ENCODE measurements around the gene ARMC9. TPM values are rescaled to one million over a fixed set of nuclear protein-coding genes. Genes with fewer than 3 reads are reported as not detected.
"Not testable (repeated sequence)": the region's sequence is repeated elsewhere in the genome, so short reads cannot be mapped to it uniquely, and the experiment has no call there.

ARMC9 gene
- total RNA-seq, 4 donors from 2014 or later, result 2.2 to 6.9 (median 5.3) TPM

DNA sequence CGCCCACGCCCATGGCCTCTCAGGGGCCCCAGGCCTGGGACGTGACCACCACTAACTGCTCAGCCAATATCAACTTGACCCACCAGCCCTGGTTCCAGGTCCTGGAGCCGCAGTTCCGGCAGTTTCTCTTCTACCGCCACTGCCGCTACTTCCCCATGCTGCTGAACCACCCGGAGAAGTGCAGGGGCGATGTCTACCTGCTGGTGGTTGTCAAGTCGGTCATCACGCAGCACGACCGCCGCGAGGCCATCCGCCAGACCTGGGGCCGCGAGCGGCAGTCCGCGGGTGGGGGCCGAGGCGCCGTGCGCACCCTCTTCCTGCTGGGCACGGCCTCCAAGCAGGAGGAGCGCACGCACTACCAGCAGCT lies 199.5 kb downstream of the ARMC9 start:
- WGBS, 2 donors, result 96 to 98% methylated on average over 13 to 28 of the region's 28 CpGs
- intact Hi-C loops (cut with DNase I; ENCODE audit: low total_unique reads), result no loop called here
- DNase-seq (ENCODE audit: low spot score in 2 of 2), result no peak
- TF ChIP-seq CTCF (IDR thresholded peaks at IDR 0.05) (no peak), POLR2A (IDR thresholded peaks at IDR 0.05) (no peak)
- no peak overlapping the region for H3K4me3 ChIP-seq (ENCODE audit: low read depth, poor library complexity, severe bottlenecking)

DNA sequence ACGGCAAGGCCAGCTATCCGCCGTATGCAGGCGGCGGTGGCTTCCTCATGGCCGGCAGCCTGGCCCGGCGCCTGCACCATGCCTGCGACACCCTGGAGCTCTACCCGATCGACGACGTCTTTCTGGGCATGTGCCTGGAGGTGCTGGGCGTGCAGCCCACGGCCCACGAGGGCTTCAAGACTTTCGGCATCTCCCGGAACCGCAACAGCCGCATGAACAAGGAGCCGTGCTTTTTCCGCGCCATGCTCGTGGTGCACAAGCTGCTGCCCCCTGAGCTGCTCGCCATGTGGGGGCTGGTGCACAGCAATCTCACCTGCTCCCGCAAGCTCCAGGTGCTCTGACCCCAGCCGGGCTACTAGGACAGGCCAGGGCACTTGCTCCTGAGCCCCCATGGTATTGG lies 200.2 kb downstream of the ARMC9 start:
- DNase-seq (ENCODE audit: low spot score in 2 of 2), result no peak
- intact Hi-C loops (cut with DNase I; ENCODE audit: low total_unique reads), result no loop called here

GRCh38 chr2:231399046-231399852 lies 200.8 kb downstream of the ARMC9 start:
- intact Hi-C loops (cut with DNase I; ENCODE audit: low total_unique reads), result no loop called here
- TF ChIP-seq POLR2A (IDR thresholded peaks at IDR 0.05) (no peak), CTCF (IDR thresholded peaks at IDR 0.05) (no peak)
- 89 to 91% methylated on average over 13 to 22 of the region's 23 CpGs for WGBS, 2 donors
- H3K4me3 ChIP-seq (ENCODE audit: low read depth, poor library complexity, severe bottlenecking), result no peak overlapping the region
- no peak for DNase-seq (ENCODE audit: low spot score in 2 of 2)

More for the DNA sequence above, 200.2 kb downstream of the ARMC9 start:
- TF ChIP-seq CTCF (IDR thresholded peaks at IDR 0.05), result no peak
- no peak for TF ChIP-seq POLR2A (IDR thresholded peaks at IDR 0.05)
- H3K4me3 ChIP-seq (ENCODE audit: low read depth, poor library complexity, severe bottlenecking), result no peak overlapping the region
- WGBS, 2 donors, result 92 to 94% methylated on average over 15 to 23 of the region's 27 CpGs

DNA sequence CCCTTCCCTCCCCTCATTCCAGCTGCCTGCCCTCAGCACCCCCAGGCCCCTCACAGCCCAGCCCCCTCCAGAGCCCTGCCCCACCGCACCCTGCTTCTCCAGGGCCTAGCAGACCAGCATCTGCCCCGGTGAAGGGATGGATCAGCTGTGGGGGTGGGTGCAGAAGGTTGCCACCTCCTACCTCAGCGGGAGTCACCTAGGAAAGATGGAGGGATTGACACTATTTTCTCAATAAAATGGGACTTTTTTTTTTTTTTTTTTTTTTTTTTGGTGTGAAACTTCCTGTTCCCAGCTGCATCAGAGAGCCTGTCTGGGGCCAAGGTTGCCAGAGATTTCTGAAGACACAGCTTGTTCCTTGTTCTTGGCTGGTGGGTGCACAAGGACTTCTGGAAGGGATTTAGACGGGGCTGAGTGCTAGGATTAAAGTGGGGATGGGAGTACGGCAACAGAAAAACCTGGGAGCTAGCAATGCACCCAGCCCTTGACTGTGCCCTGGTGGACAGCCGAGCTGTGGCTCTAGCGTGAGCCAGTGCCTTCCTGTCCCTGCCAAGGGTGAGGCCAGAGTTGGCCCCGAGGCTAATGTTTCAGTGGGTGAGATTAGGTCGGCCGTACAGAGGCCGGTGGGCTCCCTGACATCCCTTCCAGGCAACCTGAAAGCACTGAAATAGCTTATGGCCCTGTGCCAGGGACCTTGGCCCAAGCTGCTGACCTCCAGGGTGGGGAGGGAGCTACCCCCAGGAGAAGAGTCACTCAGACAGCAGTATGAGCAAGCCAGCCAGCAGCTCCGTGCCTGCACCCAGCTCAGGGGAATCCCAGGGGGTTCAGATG lies 201.6 kb downstream of the ARMC9 start:
- TF ChIP-seq POLR2A (IDR thresholded peaks at IDR 0.05) (no peak), CTCF (IDR thresholded peaks at IDR 0.05) (no peak)
- no peak overlapping the region for H3K4me3 ChIP-seq (ENCODE audit: low read depth, poor library complexity, severe bottlenecking)
- WGBS, 2 donors, result 42 to 49% methylated on average over 11 to 12 of the region's 12 CpGs
- no peak for DNase-seq (ENCODE audit: low spot score in 2 of 2)
- intact Hi-C loops (cut with DNase I; ENCODE audit: low total_unique reads), result no loop called here

- H3K4me3 ChIP-seq (ENCODE audit: low read depth, poor library complexity, severe bottlenecking); intact Hi-C loops (cut with DNase I; ENCODE audit: low total_unique reads); DNase-seq (ENCODE audit: low spot score in 2 of 2): not testable (repeated sequence)
- 57 to 63% methylated on average over 8 of the region's 8 CpGs for whole genome bisulfite sequencing, 2 donors
Observed at GRCh38 chr2:231400681-231401080, 202.2 kb downstream of the ARMC9 start.

- 88 to 92% methylated on average over 19 to 23 of the region's 23 CpGs for WGBS, 2 donors
- H3K4me3 ChIP-seq (ENCODE audit: low read depth, poor library complexity, severe bottlenecking); DNase-seq (ENCODE audit: low spot score in 2 of 2); intact Hi-C loops (cut with DNase I; ENCODE audit: low total_unique reads): not testable (repeated sequence)
Observed at GRCh38 chr2:231401101-231401500, 202.7 kb downstream of the ARMC9 start.

DNA sequence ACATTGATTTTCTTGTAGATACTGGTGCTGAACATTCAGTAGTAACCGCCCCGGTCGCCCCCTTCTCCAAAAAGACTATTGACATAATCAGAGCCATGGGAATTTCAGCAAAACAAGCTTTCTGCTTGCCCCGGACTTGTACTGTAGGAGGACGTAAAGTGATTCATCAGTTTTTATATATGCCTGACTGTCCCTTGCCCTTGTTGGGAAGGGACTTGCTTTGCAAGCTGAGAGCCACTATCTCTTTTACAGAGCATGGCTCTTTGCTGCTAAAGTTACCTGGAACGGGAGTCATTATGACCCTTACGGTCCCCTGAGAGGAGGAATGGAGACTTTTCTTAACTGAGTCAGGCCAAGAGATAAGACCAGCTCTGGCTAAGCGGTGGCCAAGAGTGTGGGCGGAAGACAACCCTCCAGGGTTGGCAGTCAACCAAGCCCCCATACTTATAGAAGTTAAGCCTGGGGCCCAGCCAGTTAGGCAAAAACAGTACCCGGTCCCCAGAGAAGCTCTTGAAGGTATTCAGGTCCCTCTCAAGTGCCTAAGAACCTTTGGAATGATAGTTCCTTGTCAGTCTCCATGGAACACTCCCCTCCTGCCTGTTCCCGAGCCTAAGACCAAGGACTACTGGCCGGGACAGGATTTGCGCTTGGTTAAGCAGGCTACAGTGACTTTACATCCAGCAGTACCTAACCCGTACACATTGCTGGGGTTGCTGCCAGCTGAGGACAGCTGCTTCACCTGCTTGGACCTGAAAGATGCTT lies 205.2 kb downstream of the ARMC9 start:
- WGBS, 2 donors, result 72 to 80% methylated on average over 14 of the region's 14 CpGs
- DNase-seq (ENCODE audit: low spot score in 2 of 2); H3K4me3 ChIP-seq (ENCODE audit: low read depth, poor library complexity, severe bottlenecking); intact Hi-C loops (cut with DNase I; ENCODE audit: low total_unique reads): not testable (repeated sequence)

DNA sequence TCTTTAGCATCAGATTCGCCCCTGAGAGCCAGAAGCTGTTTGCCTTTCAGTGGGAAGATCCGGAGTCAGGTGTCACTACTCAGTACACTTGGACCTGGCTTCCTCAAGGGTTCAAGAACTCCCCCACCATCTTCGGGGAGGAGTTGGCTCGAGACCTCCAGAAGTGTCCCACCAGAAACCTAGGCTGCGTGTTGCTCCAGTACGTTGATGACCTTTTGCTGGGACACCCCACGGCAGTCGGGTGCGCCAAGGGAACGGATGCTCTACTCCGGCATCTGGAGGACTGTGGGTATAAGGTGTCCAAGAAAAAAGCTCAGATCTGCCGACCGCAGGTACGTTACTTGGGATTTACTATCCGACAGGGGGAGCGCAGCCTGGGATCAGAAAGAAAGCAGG lies 205.8 kb downstream of the ARMC9 start:
- DNase-seq (ENCODE audit: low spot score in 2 of 2), result not testable (repeated sequence)
- 89 to 90% methylated on average over 16 of the region's 16 CpGs for WGBS, 2 donors

GRCh38 chr2:231405601-231406367 lies 207.4 kb downstream of the ARMC9 start:
- intact Hi-C loops (cut with DNase I; ENCODE audit: low total_unique reads); DNase-seq (ENCODE audit: low spot score in 2 of 2); H3K4me3 ChIP-seq (ENCODE audit: low read depth, poor library complexity, severe bottlenecking): not testable (repeated sequence)
- 16 to 19% methylated on average over 15 to 16 of the region's 16 CpGs for WGBS, 2 donors

More for the DNA sequence above, 205.8 kb downstream of the ARMC9 start:
- H3K4me3 ChIP-seq (ENCODE audit: low read depth, poor library complexity, severe bottlenecking); intact Hi-C loops (cut with DNase I; ENCODE audit: low total_unique reads): not testable (repeated sequence)

Data from lower leg skin (tissue), 4 donors.